Suppressor macrophage treated with lipopolysaccharide for 4 hours (primary cell): Measurements from ENCODE around the gene RXFP4.
A peak's percentile ranks its signal among the peaks of the same experiment; 100 is the strongest.
"Not testable (repeated sequence)": the region's sequence is repeated elsewhere in the genome, so short reads cannot be mapped to it uniquely, and the experiment has no call there.

Source experiments
- DNase-seq: peaks from one replicate; pipeline ENCODE4 v3.0.0-alpha.2; 2020

Gene RXFP4

DNA sequence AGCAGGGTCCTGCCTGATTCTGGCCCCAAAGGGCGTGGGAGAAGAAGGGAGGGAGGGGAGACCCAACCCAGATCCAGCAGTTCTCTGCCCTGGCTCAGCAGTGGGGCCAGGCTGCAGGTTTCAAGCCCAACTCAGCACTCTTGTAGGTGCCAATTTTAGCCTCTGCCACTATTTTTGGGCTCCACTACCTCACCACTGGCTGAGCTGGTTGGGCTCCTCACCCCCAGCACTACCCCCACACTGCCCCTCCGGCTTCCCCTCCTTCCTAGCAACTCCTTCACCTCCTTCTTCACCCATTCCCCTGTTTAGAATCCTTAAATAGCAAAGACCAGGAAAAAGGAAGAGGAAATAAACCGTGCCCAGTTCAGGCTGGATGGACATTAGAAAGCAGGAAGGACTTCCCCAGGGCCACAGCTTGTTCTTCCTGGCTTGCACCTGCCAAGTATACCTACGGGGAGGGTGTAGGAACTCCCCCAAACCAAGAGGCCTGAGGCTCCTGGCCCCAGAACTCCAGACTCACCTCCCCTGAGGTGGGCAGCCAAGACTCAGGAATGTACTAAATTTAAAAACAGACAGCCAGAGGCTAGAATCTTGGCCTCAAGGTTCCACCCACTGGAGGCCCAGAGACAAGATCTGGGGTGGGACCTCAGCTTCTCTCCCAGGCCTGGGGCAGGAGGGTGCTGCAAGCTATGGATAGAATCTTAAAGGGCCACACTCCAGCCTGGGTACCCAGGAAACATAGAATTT lies 38.3 kb downstream of the RXFP4 start:
- DNase-seq: peak; percentile 34

DNA sequence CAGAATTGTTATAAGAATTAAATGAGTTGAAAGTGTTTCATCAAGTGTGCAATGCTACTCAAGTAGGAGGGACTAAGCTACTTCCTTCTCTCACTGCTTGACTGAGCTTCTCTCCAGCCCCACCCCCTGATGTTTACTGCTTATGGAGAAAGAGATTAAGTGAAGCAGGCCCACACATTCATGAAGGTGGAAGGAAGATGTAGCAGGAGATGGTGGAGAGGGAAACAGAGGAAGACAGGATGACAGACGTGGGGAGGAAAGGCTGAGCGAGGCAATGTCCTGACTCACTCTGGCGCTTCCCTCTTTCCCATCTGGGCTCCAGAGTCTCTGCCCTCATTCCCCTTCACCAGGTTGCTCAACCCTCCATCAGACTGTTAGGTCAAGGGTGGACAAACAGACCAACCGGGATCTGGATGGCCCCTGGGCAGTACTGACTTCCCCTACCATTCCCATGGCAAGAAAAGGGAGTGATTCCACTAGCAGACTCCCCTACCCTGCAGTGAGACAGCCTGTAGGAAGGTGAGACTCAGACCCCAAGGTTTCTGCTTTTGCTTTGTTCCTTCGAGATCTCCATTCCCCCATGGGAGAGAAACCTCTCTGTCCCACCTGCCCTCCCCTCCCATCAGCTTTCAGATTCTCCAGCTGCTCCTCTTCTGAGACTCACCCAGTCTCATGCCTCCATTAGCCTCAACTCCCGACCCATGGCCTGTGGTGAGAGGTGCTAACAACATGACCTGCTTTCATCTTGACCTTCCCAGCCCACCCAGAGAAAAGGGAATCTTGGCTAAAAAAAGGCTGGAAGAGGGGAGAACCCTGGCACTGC lies 40.0 kb downstream of the RXFP4 start:
- peak; percentile 70 for DNase-seq

DNA sequence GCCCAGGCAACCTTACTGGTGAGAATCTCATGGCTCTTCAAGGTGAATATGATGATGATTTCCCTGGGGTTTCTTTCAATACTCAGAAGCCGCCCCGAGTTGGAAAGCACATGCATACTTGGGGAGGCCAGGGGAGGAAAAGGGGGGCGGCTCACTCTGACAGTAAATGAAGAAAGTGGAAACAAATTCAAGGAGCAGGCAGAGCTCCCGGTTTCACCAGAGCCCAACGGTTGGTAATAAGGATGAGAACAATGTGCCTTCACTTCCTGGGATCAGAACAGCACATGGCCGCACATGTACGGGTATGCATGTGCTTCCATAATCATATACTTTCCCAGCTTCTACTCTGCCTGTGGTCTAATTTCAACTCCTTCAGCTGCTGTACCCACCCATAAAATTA lies 40.7 kb downstream of the RXFP4 start:
- no peak for DNase-seq

DNA sequence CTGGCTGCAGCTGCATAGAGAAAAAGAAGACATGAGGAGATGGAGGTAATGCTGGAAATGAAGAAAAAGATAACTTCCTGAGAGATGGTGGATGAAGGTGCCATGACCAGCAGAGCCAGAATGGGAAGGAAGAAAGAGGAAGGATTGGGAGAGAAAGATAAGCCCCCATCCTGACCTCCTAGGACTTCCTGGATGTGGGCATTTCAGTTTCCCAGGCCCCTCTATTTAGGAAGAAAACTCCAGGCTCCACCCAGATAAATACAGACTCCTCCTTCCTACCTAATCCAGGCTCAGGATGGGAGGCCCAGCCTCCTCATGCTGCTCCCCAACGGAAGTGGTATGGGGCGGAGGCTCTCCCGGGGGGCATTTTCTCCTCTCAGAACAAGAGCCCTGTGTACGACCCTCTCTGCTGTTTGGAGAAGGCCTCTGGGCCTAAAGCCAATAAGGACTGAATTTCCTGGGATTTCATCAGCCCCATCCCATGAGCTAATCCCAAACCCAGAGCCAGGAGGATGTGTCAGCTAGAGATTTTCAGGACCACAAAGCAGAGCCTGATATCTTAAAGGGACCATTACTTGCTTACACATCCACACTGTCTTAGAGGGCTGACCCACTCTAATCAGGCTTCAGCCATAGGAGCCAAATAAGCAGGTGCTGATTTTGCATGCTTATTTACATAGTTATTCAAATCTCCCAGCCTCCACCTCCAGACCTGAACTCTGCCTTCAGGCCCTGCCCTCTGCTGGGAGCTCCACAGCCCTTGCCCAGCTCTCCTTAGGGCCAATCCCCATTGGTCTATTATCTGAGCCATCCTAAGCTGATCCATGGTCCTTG lies 42.0 kb downstream of the RXFP4 start:
- no peak for DNase-seq

DNA sequence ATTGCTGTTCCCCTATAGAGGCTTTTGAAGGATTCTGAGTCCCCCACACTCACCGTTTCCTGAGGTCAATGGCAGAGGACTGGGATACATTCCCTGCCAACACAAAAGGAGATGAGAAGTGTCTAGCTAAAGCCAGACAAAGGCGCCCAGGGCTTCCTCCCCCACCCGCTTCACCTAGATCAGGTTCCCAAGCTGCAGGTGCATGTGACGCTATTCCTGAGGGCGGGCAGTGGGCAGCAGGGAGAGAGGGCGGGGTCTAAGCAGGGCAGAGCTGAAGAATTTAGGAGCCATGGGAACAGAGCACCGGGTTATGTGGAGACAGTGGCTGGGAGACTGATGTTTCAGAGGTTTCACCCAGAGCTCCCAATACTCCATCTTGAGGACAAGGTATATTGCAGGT lies 42.9 kb downstream of the RXFP4 start:
- no peak for DNase-seq

DNA sequence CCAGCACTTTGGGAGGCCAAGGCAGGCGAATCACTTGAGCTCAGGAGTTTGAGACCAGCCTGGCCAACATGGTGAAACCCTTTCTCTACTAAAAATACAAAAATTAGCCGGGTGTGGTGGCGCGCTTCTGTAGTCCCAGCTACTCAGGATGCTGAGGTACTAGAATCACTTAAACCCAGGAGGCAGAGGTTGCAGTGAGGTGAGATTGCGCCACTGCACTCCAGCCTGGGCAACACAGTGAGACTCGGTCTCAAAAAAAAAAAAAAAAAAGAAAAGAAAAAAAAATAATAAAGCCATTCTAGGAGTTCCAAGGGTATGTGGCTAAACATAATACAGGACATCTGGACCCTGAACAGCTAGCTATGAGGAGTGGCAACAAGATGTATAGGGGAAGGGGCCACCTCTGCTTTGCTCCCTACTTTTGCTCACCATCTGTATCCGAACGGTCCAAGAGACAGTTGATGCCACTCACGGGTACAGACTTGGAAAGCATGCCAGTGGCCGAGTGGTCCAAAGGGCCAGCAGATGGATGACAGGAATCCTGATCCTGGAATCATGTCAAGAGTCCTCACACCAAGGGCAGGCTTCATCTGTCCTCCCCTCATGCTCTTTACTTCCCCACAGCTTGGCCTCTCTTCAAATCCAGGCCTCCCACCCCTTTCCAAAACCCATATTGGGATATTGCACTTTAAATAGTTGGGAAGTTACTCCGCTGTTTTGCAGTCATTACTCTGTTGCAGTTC lies 43.6 kb downstream of the RXFP4 start:
- not testable (repeated sequence) for DNase-seq

DNA sequence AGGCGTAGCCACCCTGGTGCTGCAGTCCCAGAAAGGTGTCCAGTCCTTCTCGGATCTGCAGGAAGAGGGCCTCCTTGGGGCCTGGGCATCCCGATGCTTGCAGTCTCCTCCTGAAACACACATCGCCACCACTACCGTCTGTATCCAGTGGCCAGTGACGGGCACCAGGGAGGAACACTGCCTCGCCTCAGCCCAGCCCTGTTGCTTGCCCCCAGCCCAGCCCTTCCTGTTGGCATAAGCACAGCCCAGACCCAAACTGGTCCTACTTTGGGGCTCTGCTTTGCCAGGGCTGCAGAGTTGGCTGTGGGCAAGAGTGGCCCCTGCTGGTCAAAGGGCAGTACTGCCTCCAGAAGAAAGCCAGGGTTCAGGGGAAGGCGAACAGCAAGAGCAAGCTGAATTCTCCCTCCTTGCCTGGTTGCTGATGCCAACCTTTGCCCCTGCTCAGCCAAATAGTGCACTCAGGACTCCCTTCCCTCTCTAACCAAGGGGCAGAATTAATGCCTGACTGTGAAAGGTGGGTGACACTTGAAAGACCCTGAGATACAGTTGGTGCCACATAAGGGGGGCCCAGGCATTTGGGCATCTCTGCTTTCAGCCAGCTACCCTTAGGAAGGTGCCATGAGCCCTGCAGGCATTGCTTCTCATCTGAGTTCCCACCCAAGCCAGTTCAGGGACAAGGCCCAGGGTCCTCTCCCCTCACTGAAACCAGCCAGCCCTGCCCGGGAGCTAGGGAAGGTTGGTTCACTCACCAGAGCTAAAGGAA lies 48.0 kb downstream of the RXFP4 start:
- peak; percentile 86 for DNase-seq

DNA sequence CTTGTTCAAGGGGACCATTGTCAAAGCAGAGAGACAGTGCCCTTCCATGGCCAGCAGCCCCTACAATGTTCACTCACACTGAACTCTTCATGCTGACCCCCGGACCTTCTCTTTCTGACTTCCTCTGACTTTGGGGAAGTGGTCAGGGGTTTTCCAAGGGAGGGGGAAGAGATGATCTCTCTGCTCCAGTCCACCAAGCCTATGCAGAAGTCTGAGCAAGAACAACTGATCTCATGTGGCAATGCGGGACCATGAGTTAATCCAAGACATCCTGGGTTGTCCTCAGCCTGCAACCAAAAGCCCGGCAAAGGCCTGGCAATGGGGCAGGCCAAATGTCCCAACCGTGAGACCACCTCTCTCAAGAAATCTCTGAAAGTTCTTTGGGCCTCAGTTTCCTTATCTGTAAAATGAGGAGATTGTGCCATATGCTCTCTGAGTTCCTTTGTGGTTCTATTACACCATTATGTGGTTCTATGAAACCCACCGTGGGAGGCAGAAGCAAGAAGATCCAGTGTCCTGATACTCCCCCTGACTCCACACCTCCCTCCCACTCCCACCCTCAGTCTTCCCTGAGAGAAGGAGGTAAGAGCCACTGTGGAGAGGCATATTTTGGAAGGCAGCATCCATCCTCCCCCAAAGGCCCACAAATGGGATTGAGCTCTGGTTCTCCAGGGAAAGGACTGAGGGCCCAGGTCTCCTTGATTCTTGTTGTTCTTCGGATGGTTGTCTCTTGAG lies 48.7 kb downstream of the RXFP4 start:
- peak; percentile 96 for DNase-seq
